ENCODE data around the gene YIF1B. TPM values are rescaled to one million over a fixed set of nuclear protein-coding genes. Genes with fewer than 3 reads are reported as not detected.

Gene YIF1B
- total RNA-seq, 1 experiment from 2014 or later, result 73.2 TPM

GRCh38 chr19:38285567-38285966, 30.2 kb downstream of the YIF1B start:
- no peak overlapping the region for H3T11ph ChIP-seq (ENCODE audit: low read length)
- H3K27me3 ChIP-seq (ENCODE audit: insufficient read depth, low read length), result no peaks in the 10 kb centered on the region
- no peaks in the 10 kb centered on the region for H3K23me2 ChIP-seq (ENCODE audit: insufficient read length, low read depth, low read length, poor library complexity, severe bottlenecking)
- no peak overlapping the region for H4K8ac ChIP-seq (replicated peaks; ENCODE audit: insufficient read length, low read depth, low read length)
- no peak overlapping the region for H4K91ac ChIP-seq (ENCODE audit: insufficient read length, low read depth, low read length)
- H3K9ac ChIP-seq (ENCODE audit: extremely low read depth, insufficient read length, low read length), result no peak overlapping the region
- no peak overlapping the region for H2AK5ac ChIP-seq (ENCODE audit: insufficient read length, low read length)
- no peak overlapping the region for H2BK15ac ChIP-seq (ENCODE audit: low read depth, low read length)
- WGBS (ENCODE audit: extremely low coverage, insufficient read length, low lambda C conversion rate), result no CpG with 5 or more reads among the region's 5 CpGs
- no peak overlapping the region for H3K4me2 ChIP-seq (ENCODE audit: insufficient read depth, insufficient read length, low read length)
- H3K4me1 ChIP-seq (ENCODE audit: insufficient read depth, low read length), result no peaks in the 10 kb centered on the region
- no peaks in the 10 kb centered on the region for H4K20me1 ChIP-seq (ENCODE audit: control insufficient read depth, insufficient read depth, insufficient read length)
- no peak overlapping the region for H2AFZ ChIP-seq (ENCODE audit: low read length)
- H3K56ac ChIP-seq (ENCODE audit: insufficient read length, low read depth, low read length), result no peak overlapping the region
- no peak overlapping the region for H3K18ac ChIP-seq (ENCODE audit: insufficient read length, low read depth, low read length)
- H3K9me3 ChIP-seq (ENCODE audit: control insufficient read depth, low read depth, low read length), result no peaks in the 10 kb centered on the region
- H3K27ac ChIP-seq (ENCODE audit: insufficient read length, low read depth, low read length), result no peak overlapping the region
- no peak overlapping the region for H3K23ac ChIP-seq (ENCODE audit: insufficient read length, low read depth, low read length)
- H3K14ac ChIP-seq (ENCODE audit: insufficient read depth, low read length), result no peak overlapping the region
- DNase-seq, result no peak
- no peak overlapping the region for H2BK12ac ChIP-seq (ENCODE audit: insufficient read length, low read depth, low read length)
- no peak overlapping the region for H3K4ac ChIP-seq (ENCODE audit: low read depth, low read length)
- H2BK20ac ChIP-seq (ENCODE audit: low read depth, low read length, poor library complexity, severe bottlenecking), result no peak overlapping the region
- no peak overlapping the region for H2BK120ac ChIP-seq (ENCODE audit: low read depth, low read length, poor library complexity, severe bottlenecking)
- Mint-ChIP-seq H3K36me3 (ENCODE audit: insufficient read depth in 1 of 3, low read depth in 3 of 3) (peaks cover 28 to 67% (median 60%) of the 10 kb centered on the region in 3 experiments; a peak in 6 of 7 replicates), H3K9me3 (no peaks in the 10 kb centered on the region), H3K4me1 (peaks cover 0 to 5% of the 10 kb centered on the region in 2 experiments; a peak in 1 of 4 replicates), H3K27ac (no peak overlapping the region), H3K27me3 (ENCODE audit: low read depth) (no peaks in the 10 kb centered on the region), H3K4me3 (no peak overlapping the region)
- no peak overlapping the region for H4K5ac ChIP-seq (ENCODE audit: insufficient read length, low read depth, low read length)
- no peak for TF ChIP-seq CTCF (conservative IDR thresholded peaks at IDR 0.05)
- H2BK5ac ChIP-seq (ENCODE audit: insufficient read length, low read length), result no peak overlapping the region
- H3K79me1 ChIP-seq (ENCODE audit: insufficient read depth, low read depth, low read length, poor library complexity, severe bottlenecking), result peaks cover under 1% of the 10 kb centered on the region
- H3K79me2 ChIP-seq (ENCODE audit: insufficient read depth, low read length), result peaks cover 3% of the 10 kb centered on the region; the same call in 1 of the 2 replicates
